HEK293 (cell line): ENCODE data around the gene DAW1.

ENCODE experiments used
- CTCF ChIA-PET: fragments of 350-600 bp; formaldehyde crosslinking; extraction: SDS; loops from one replicate; lab custom pipeline; 2021; ENCODE audit warnings: antibody characterized with exemption; lab: Yijun Ruan, JAX
- POLR2A ChIA-PET: fragments of 300-600 bp; formaldehyde crosslinking; extraction: SDS; loops from one replicate; lab custom pipeline; 2020; ENCODE audit warnings: antibody characterized with exemption, inconsistent platforms; lab: Yijun Ruan, JAX
- H3K27ac ChIP-seq: fragments of 200-500 bp; sonication (Bioruptor generic); 2 replicates; pipeline ENCODE4 v1.5.1; 2014; ENCODE audit warnings: low read depth, low read length, control low read depth, inconsistent platforms; ENCODE audit errors: extremely low read depth
- H3K36me3 ChIP-seq, 2 experiments: fragments of 200-500 bp in 1 of 2; sonication (Bioruptor generic) in 1 of 2; 1 replicate in 1 of 2; 2 replicates in 1 of 2; pipeline ENCODE4 v1.5.1; 2014 to 2017; ENCODE audit warnings: inconsistent platforms in 2 of 2, low read length in 2 of 2; ENCODE audit not compliant: control insufficient read depth in 2 of 2, insufficient read depth in 1 of 2
- H3K4me1 ChIP-seq: fragments of 200-500 bp; sonication (Bioruptor generic); 2 replicates; pipeline ENCODE4 v1.5.1; 2014; ENCODE audit warnings: mild to moderate bottlenecking, low read length, inconsistent platforms; ENCODE audit not compliant: control insufficient read depth, insufficient read depth
- H3K4me3 ChIP-seq: 2 replicates; pipeline ENCODE4 v1.5.1; 2011; ENCODE audit warnings: low read depth, mild to moderate bottlenecking, control low read depth, low read length, moderate library complexity
- H3K9me3 ChIP-seq: fragments of 200-500 bp; sonication (Bioruptor generic); 2 replicates; pipeline ENCODE4 v1.5.1; 2014; ENCODE audit warnings: low read depth, low read length, inconsistent platforms; ENCODE audit not compliant: control insufficient read depth, insufficient read depth
- GLI4 ChIP-seq: fragments of 450-650 bp; formaldehyde crosslinking; IDR thresholded peaks from 2 replicates; pipeline ENCODE4 v1.5.1; 2016; ENCODE audit warnings: missing biosample characterization, missing genetic modification characterization
- KLF1 ChIP-seq: fragments of 450-650 bp; formaldehyde crosslinking; IDR thresholded peaks from 2 replicates; pipeline ENCODE4 v1.5.1; 2016; ENCODE audit warnings: missing biosample characterization, missing genetic modification characterization
- KLF16 ChIP-seq: fragments of 450-650 bp; formaldehyde crosslinking; IDR thresholded peaks from 2 replicates; pipeline ENCODE4 v1.5.1; 2017; ENCODE audit warnings: missing biosample characterization, missing genetic modification characterization
- KLF8 ChIP-seq: fragments of 450-650 bp; formaldehyde crosslinking; IDR thresholded peaks from 2 replicates; pipeline ENCODE4 v1.5.1; 2016; ENCODE audit warnings: missing biosample characterization, missing genetic modification characterization
- MYNN ChIP-seq: fragments of 450-650 bp; formaldehyde crosslinking; IDR thresholded peaks from 2 replicates; pipeline ENCODE4 v1.5.1; 2016; ENCODE audit warnings: missing biosample characterization, missing genetic modification characterization, borderline replicate concordance
- SP2 ChIP-seq: fragments of 450-650 bp; formaldehyde crosslinking; IDR thresholded peaks from 2 replicates; pipeline ENCODE4 v1.5.1; 2016; ENCODE audit warnings: missing biosample characterization, missing genetic modification characterization
- TRIM28 ChIP-seq: IDR thresholded peaks from 2 replicates; pipeline ENCODE4 v1.6.1; 2011; ENCODE audit warnings: low read length, control low read depth, borderline replicate concordance
- YY1 ChIP-seq: fragments of 450-650 bp; formaldehyde crosslinking; IDR thresholded peaks from 2 replicates; pipeline ENCODE4 v1.5.1; 2018; ENCODE audit warnings: missing biosample characterization, missing genetic modification characterization
- ZBTB8A ChIP-seq: fragments of 450-650 bp; formaldehyde crosslinking; IDR thresholded peaks from 2 replicates; pipeline ENCODE4 v1.5.1; 2016; ENCODE audit warnings: missing biosample characterization, missing genetic modification characterization
- ZIC2 ChIP-seq: fragments of 450-650 bp; formaldehyde crosslinking; IDR thresholded peaks from 2 replicates; pipeline ENCODE4 v1.5.1; 2016; ENCODE audit warnings: missing biosample characterization, missing genetic modification characterization
- ZNF10 ChIP-seq: fragments of 450-650 bp; formaldehyde crosslinking; IDR thresholded peaks from 2 replicates; pipeline ENCODE4 v1.5.1; 2017; ENCODE audit warnings: missing biosample characterization, missing genetic modification characterization
- ZNF112 ChIP-seq: fragments of 450-650 bp; formaldehyde crosslinking; IDR thresholded peaks from 2 replicates; pipeline ENCODE4 v1.5.0; 2017; ENCODE audit warnings: missing biosample characterization, missing genetic modification characterization
- ZNF132 ChIP-seq: fragments of 450-650 bp; formaldehyde crosslinking; IDR thresholded peaks from 2 replicates; pipeline ENCODE4 v1.5.1; 2017; ENCODE audit warnings: missing biosample characterization, missing genetic modification characterization, borderline replicate concordance
- ZNF239 ChIP-seq: fragments of 450-650 bp; formaldehyde crosslinking; IDR thresholded peaks from 2 replicates; pipeline ENCODE4 v1.5.1; 2016; ENCODE audit warnings: missing biosample characterization, missing genetic modification characterization
- ZNF274 ChIP-seq, 2 experiments: fragments of 200-500 bp in 1 of 2; fragments of 450-650 bp in 1 of 2; sonication (Bioruptor generic) in 1 of 2; formaldehyde crosslinking in 1 of 2; IDR thresholded peaks; 2 replicates each; pipeline versions ENCODE4 v1.5.1 to v1.6.1; 2014 to 2016; ENCODE audit warnings: borderline replicate concordance in 1 of 2, inconsistent platforms in 1 of 2, low read length in 1 of 2, missing biosample characterization in 1 of 2, missing genetic modification characterization in 1 of 2
- ZNF394 ChIP-seq: fragments of 450-650 bp; formaldehyde crosslinking; IDR thresholded peaks from 2 replicates; pipeline ENCODE4 v1.5.1; 2016; ENCODE audit warnings: missing biosample characterization, missing genetic modification characterization, mild to moderate bottlenecking, moderate library complexity, borderline replicate concordance
- ZNF416 ChIP-seq: fragments of 450-650 bp; formaldehyde crosslinking; IDR thresholded peaks from 2 replicates; pipeline ENCODE4 v1.5.1; 2016; ENCODE audit warnings: missing biosample characterization, missing genetic modification characterization
- ZNF423 ChIP-seq: fragments of 450-650 bp; formaldehyde crosslinking; IDR thresholded peaks from 2 replicates; pipeline ENCODE4 v1.5.1; 2016; ENCODE audit warnings: missing biosample characterization, missing genetic modification characterization
- ZNF426 ChIP-seq: fragments of 450-650 bp; formaldehyde crosslinking; IDR thresholded peaks from 2 replicates; pipeline ENCODE4 v1.5.1; 2017; ENCODE audit warnings: missing biosample characterization, missing genetic modification characterization, mild to moderate bottlenecking, inconsistent platforms, moderate library complexity
- ZNF501 ChIP-seq: fragments of 450-650 bp; formaldehyde crosslinking; IDR thresholded peaks from 2 replicates; pipeline ENCODE4 v1.5.1; 2016; ENCODE audit warnings: missing biosample characterization, missing genetic modification characterization
- ZNF514 ChIP-seq: fragments of 450-650 bp; formaldehyde crosslinking; IDR thresholded peaks from 2 replicates; pipeline ENCODE4 v1.5.1; 2016; ENCODE audit warnings: missing biosample characterization, missing genetic modification characterization
- ZNF571 ChIP-seq: fragments of 450-650 bp; formaldehyde crosslinking; IDR thresholded peaks from 2 replicates; pipeline ENCODE4 v1.5.0; 2017; ENCODE audit warnings: missing biosample characterization, missing genetic modification characterization
- ZNF596 ChIP-seq: fragments of 450-650 bp; IDR thresholded peaks from 2 replicates; pipeline ENCODE4 v1.5.0; 2018; ENCODE audit warnings: missing biosample characterization, mild to moderate bottlenecking, missing genetic modification characterization, moderate library complexity
- ZNF658 ChIP-seq: fragments of 450-650 bp; formaldehyde crosslinking; IDR thresholded peaks from 2 replicates; pipeline ENCODE4; 2016; ENCODE audit warnings: missing biosample characterization, missing genetic modification characterization
- ZXDB ChIP-seq: fragments of 450-650 bp; formaldehyde crosslinking; IDR thresholded peaks from 2 replicates; pipeline ENCODE4 v1.5.1; 2016; ENCODE audit warnings: missing biosample characterization, missing genetic modification characterization
- TF ChIP-seq, protein P1 (sequence below): fragments of 450-650 bp; formaldehyde crosslinking; IDR thresholded peaks from 2 replicates; pipeline ENCODE4 v1.5.1; 2016; ENCODE audit warnings: missing biosample characterization, missing genetic modification characterization
- TF ChIP-seq, protein P2 (sequence below): fragments of 450-650 bp; formaldehyde crosslinking; IDR thresholded peaks from 2 replicates; pipeline ENCODE4 v1.5.1; 2016; ENCODE audit warnings: missing biosample characterization, missing genetic modification characterization
- TF ChIP-seq, protein P3 (sequence below): fragments of 450-650 bp; formaldehyde crosslinking; IDR thresholded peaks from 2 replicates; pipeline ENCODE4 v1.5.1; 2017; ENCODE audit warnings: missing biosample characterization, mild to moderate bottlenecking, missing genetic modification characterization, moderate library complexity
- TF ChIP-seq, protein P4 (sequence below): fragments of 450-650 bp; formaldehyde crosslinking; IDR thresholded peaks from 2 replicates; pipeline ENCODE4 v1.5.1; 2016; ENCODE audit warnings: missing biosample characterization, missing genetic modification characterization, borderline replicate concordance

Gene DAW1

DNA sequence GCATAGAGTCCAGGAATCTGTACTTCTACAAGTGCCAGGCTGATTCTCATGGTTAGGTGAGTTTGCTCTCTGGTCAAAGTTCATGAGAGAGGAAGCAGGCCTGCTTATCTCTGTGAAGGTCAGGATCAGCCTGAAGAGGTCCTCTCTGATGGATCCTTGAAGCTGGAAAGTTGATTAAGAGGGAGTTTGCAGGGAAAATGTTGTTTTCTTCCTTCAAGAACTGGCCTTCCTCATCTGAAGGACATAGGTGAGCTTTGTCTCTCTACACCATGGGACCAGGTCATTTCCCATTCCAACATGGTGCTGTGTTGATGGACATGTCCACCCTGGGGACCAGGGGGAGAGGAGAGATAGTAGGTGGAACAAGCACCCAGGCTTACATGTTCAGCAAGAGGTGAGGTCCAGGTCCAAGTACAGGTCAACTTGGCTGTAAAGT, 42.9 kb upstream of the DAW1 start (continued):
- TF ChIP-seq ZNF658: no peak

DNA sequence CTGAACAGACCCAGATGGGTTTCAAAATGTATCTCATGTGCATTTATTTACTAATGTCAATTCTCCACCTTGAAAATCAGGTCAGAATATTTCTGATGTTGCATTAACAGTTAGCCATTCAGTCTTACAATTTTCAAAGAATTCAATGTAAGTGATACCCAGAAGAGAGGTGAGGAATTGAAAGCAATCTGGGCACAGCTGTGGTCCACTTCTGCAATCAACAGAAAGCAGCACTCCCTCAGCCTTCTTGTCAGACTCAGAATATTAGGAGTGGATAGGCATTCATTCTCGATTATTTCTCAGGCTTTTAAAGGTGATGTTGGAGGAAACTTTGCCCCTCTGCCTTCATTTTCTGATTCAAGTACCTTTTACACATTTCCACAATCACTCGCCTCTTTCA, 42.1 kb upstream of the DAW1 start:
- Histone ChIP-seq H3K4me1 (no peaks in the 10 kb centered on the region), H3K27ac (no peak overlapping the region), H3K9me3 (no peaks in the 10 kb centered on the region), H3K4me3 (no peak overlapping the region), H3K36me3 (no peaks in the 10 kb centered on the region)
- CTCF ChIA-PET: no interaction called here
- TF ChIP-seq ZXDB (tag by site-specific recombination): no peak
- TF ChIP-seq TRIM28: no peak
- TF ChIP-seq KLF8 (tag by site-specific recombination): no peak
- no peak for TF ChIP-seq ZIC2
- TF ChIP-seq ZNF423 (tag by site-specific recombination): no peak
- TF ChIP-seq, protein P1, sequence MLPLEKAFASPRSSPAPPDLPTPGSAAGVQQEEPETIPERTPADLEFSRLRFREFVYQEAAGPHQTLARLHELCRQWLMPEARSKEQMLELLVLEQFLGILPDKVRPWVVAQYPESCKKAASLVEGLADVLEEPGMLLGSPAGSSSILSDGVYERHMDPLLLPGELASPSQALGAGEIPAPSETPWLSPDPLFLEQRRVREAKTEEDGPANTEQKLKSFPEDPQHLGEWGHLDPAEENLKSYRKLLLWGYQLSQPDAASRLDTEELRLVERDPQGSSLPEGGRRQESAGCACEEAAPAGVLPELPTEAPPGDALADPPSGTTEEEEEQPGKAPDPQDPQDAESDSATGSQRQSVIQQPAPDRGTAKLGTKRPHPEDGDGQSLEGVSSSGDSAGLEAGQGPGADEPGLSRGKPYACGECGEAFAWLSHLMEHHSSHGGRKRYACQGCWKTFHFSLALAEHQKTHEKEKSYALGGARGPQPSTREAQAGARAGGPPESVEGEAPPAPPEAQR (tag by site-specific recombination): no peak
- no peak for TF ChIP-seq ZNF514 (tag by site-specific recombination)
- no peak for TF ChIP-seq ZNF596 (tag by site-specific recombination)
- TF ChIP-seq ZNF658: no peak
- no peak for TF ChIP-seq ZNF501 (tag by site-specific recombination)
- TF ChIP-seq, protein P2, sequence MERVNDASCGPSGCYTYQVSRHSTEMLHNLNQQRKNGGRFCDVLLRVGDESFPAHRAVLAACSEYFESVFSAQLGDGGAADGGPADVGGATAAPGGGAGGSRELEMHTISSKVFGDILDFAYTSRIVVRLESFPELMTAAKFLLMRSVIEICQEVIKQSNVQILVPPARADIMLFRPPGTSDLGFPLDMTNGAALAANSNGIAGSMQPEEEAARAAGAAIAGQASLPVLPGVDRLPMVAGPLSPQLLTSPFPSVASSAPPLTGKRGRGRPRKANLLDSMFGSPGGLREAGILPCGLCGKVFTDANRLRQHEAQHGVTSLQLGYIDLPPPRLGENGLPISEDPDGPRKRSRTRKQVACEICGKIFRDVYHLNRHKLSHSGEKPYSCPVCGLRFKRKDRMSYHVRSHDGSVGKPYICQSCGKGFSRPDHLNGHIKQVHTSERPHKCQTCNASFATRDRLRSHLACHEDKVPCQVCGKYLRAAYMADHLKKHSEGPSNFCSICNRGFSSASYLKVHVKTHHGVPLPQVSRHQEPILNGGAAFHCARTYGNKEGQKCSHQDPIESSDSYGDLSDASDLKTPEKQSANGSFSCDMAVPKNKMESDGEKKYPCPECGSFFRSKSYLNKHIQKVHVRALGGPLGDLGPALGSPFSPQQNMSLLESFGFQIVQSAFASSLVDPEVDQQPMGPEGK: no peak
- TF ChIP-seq MYNN: no peak
- no peak for TF ChIP-seq ZBTB8A
- TF ChIP-seq ZNF394: no peak
- no peak for TF ChIP-seq KLF1 (tag by site-specific recombination)
- TF ChIP-seq KLF16 (tag by site-specific recombination): no peak
- TF ChIP-seq, protein P3, sequence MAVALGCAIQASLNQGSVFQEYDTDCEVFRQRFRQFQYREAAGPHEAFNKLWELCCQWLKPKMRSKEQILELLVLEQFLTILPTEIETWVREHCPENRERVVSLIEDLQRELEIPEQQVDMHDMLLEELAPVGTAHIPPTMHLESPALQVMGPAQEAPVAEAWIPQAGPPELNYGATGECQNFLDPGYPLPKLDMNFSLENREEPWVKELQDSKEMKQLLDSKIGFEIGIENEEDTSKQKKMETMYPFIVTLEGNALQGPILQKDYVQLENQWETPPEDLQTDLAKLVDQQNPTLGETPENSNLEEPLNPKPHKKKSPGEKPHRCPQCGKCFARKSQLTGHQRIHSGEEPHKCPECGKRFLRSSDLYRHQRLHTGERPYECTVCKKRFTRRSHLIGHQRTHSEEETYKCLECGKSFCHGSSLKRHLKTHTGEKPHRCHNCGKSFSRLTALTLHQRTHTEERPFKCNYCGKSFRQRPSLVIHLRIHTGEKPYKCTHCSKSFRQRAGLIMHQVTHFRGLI (tag by site-specific recombination): no peak
- POLR2A ChIA-PET: interaction anchor here (0.6 kb wide), 1 partner anchor 10 kb away, joined by 3 read pairs; no protein-coding TSS in a partner anchor

DNA sequence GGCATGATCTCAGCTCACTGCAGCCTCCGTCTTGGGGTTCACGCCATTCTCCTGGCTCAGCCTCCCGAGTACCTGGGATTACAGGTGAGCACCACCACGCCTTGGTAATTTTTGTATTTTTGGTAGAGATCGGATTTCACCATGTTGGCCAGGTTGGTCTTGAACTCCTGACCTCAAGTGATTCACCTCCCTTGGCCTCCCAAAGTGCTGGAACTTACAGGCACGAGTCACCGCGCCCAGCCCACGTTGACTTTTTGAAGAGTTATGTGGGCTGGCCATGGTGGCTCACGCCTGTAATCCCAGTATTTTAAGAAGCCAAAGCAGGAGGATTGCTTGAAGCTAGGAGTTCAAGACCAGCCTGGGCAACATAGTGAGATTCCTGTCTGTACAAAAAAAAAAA, 37.0 kb upstream of the DAW1 start:
- Histone ChIP-seq H3K27ac (no peak overlapping the region), H3K4me3 (no peak overlapping the region), H3K36me3 (no peaks in the 10 kb centered on the region), H3K9me3 (no peaks in the 10 kb centered on the region), H3K4me1 (no peaks in the 10 kb centered on the region)
- CTCF ChIA-PET: interaction anchor here (0.7 kb wide), 1 partner anchor 28 kb away, joined by 3 read pairs; no protein-coding TSS in a partner anchor
- POLR2A ChIA-PET: no interaction called here
- no peak for TF ChIP-seq ZNF416
- no peak for TF ChIP-seq ZNF112 (tag by site-specific recombination)
- TF ChIP-seq, protein P4, sequence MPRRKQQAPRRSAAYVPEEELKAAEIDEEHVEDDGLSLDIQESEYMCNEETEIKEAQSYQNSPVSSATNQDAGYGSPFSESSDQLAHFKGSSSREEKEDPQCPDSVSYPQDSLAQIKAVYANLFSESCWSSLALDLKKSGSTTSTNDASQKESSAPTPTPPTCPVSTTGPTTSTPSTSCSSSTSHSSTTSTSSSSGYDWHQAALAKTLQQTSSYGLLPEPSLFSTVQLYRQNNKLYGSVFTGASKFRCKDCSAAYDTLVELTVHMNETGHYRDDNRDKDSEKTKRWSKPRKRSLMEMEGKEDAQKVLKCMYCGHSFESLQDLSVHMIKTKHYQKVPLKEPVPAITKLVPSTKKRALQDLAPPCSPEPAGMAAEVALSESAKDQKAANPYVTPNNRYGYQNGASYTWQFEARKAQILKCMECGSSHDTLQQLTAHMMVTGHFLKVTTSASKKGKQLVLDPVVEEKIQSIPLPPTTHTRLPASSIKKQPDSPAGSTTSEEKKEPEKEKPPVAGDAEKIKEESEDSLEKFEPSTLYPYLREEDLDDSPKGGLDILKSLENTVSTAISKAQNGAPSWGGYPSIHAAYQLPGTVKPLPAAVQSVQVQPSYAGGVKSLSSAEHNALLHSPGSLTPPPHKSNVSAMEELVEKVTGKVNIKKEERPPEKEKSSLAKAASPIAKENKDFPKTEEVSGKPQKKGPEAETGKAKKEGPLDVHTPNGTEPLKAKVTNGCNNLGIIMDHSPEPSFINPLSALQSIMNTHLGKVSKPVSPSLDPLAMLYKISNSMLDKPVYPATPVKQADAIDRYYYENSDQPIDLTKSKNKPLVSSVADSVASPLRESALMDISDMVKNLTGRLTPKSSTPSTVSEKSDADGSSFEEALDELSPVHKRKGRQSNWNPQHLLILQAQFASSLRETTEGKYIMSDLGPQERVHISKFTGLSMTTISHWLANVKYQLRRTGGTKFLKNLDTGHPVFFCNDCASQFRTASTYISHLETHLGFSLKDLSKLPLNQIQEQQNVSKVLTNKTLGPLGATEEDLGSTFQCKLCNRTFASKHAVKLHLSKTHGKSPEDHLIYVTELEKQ (tag by site-specific recombination): no peak
- no peak for TF ChIP-seq ZNF239 (tag by site-specific recombination)
- no peak for TF ChIP-seq ZNF10
- TF ChIP-seq YY1 (tag by site-specific recombination): no peak
- TF ChIP-seq ZNF274 (IDR thresholded peaks at IDR 0.05; ENCODE audit: low read length): no peak
- TF ChIP-seq ZNF274 (tag by site-specific recombination; IDR thresholded peaks at IDR 0.05; ENCODE audit: borderline replicate concordance): no peak
- TF ChIP-seq ZNF596 (tag by site-specific recombination): no peak
- no peak for TF ChIP-seq SP2 (tag by site-specific recombination)
- no peak for TF ChIP-seq GLI4
- no peak for TF ChIP-seq ZNF132 (tag by site-specific recombination)
- TF ChIP-seq ZNF426 (tag by site-specific recombination): no peak
- TF ChIP-seq ZNF571 (tag by site-specific recombination): no peak
